WERI-Rb-1 (cell line): ENCODE results near the gene ZNF506.
"Not testable (repeated sequence)": the region's sequence is repeated elsewhere in the genome, so short reads cannot be mapped to it uniquely, and the experiment has no call there.

Experiments used
- DNase-seq: peaks from one replicate; pipeline ENCODE4 v3.0.0-alpha.2; 2020
- H3K27ac ChIP-seq: fragments of 250-450 bp; sonication (Bioruptor Pico); 2 replicates; pipeline ENCODE4 v1.5.1; 2020; ENCODE audit warnings: mild to moderate bottlenecking, moderate library complexity
- H3K27me3 ChIP-seq: fragments of 250-450 bp; sonication (Bioruptor Pico); 2 replicates; pipeline ENCODE4 v1.5.1; 2021; ENCODE audit warnings: mild to moderate bottlenecking, low read depth, moderate library complexity; ENCODE audit not compliant: insufficient read depth, severe bottlenecking
- H3K36me3 ChIP-seq: fragments of 250-450 bp; sonication (Bioruptor Pico); 2 replicates; pipeline ENCODE4 v1.5.1; 2020; ENCODE audit warnings: mild to moderate bottlenecking, moderate library complexity
- H3K4me3 ChIP-seq: 2 replicates; pipeline ENCODE4 v1.5.1; 2011; ENCODE audit warnings: low read depth, mild to moderate bottlenecking, control low read depth, low read length
- H3K9me3 ChIP-seq: fragments of 250-450 bp; sonication (Bioruptor Pico); 2 replicates; pipeline ENCODE4 v1.5.1; 2021; ENCODE audit warnings: mild to moderate bottlenecking, moderate library complexity; ENCODE audit not compliant: severe bottlenecking
- TF ChIP-seq, protein P1 (sequence below): IDR thresholded peaks from 2 replicates; pipeline ENCODE4 v1.5.1; 2011; ENCODE audit warnings: low read depth, mild to moderate bottlenecking, control low read depth, inconsistent platforms, low read length

The ZNF506 gene

DNA sequence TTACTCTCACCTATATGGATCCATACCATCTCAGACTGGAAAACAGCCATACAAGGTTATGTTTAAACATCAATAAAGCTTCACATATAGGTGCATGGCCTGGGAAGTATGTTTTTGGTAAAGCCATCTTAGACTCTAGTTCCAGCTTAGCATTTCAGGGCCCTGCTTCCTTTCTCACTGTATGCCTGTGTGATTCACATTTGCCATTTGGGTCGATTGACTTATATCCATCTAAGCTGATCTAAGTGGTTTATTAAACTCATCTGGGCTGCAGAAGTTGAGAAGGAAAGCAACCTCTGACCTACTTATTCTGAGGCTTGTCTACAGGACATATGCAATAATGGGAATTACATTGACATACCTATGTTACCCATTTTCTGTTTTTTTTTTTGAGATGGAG, 33.5 kb downstream of the ZNF506 start:
- no peak overlapping the region for H3K4me3 ChIP-seq
- H3K36me3 ChIP-seq: peaks cover 43% of the 10 kb centered on the region

DNA sequence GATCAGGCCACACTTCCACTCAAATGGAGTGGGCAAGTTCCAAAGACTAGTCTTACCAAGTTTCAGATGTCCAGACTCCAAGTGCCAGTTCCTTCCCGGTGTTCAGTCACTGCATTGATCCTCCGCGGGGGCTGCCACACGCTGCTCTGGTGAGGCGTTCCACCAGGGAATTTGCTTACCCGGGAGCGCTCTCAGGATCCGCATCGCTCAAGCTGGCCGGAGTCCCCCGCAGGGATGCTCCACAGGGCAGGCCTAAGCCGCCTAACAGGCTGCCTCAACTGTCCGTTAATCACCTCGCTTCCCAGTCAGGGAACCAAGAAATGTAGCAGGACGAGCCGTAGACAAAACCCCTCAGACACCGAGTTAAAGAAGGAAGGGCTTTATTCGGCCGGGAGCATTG, 36.1 kb downstream of the ZNF506 start:
- DNase-seq, H3K27ac ChIP-seq, H3K9me3 ChIP-seq, H3K27me3 ChIP-seq, H3K4me3 ChIP-seq: not testable (repeated sequence)
- H3K36me3 ChIP-seq: peaks cover 27% of the 10 kb centered on the region

More for the DNA sequence above, 33.5 kb downstream of the ZNF506 start:
- no peaks in the 10 kb centered on the region for H3K27me3 ChIP-seq
- no peak for DNase-seq
- TF ChIP-seq, protein P1, sequence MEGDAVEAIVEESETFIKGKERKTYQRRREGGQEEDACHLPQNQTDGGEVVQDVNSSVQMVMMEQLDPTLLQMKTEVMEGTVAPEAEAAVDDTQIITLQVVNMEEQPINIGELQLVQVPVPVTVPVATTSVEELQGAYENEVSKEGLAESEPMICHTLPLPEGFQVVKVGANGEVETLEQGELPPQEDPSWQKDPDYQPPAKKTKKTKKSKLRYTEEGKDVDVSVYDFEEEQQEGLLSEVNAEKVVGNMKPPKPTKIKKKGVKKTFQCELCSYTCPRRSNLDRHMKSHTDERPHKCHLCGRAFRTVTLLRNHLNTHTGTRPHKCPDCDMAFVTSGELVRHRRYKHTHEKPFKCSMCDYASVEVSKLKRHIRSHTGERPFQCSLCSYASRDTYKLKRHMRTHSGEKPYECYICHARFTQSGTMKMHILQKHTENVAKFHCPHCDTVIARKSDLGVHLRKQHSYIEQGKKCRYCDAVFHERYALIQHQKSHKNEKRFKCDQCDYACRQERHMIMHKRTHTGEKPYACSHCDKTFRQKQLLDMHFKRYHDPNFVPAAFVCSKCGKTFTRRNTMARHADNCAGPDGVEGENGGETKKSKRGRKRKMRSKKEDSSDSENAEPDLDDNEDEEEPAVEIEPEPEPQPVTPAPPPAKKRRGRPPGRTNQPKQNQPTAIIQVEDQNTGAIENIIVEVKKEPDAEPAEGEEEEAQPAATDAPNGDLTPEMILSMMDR: no peak
- no peaks in the 10 kb centered on the region for H3K9me3 ChIP-seq
- no peak overlapping the region for H3K27ac ChIP-seq

- no peak overlapping the region for H3K27ac ChIP-seq
- peaks cover 10% of the 10 kb centered on the region for H3K36me3 ChIP-seq
- TF ChIP-seq, protein P1: no peak
- no peaks in the 10 kb centered on the region for H3K27me3 ChIP-seq
- no peaks in the 10 kb centered on the region for H3K9me3 ChIP-seq
- no peak overlapping the region for H3K4me3 ChIP-seq
- no peak for DNase-seq
Measured at GRCh38 chr19:19782783-19783182, 38.8 kb downstream of the ZNF506 start.

GRCh38 chr19:19781791-19782190, 39.8 kb downstream of the ZNF506 start:
- H3K27me3 ChIP-seq, H3K27ac ChIP-seq, DNase-seq, H3K36me3 ChIP-seq, H3K4me3 ChIP-seq, H3K9me3 ChIP-seq: not testable (repeated sequence)

DNA sequence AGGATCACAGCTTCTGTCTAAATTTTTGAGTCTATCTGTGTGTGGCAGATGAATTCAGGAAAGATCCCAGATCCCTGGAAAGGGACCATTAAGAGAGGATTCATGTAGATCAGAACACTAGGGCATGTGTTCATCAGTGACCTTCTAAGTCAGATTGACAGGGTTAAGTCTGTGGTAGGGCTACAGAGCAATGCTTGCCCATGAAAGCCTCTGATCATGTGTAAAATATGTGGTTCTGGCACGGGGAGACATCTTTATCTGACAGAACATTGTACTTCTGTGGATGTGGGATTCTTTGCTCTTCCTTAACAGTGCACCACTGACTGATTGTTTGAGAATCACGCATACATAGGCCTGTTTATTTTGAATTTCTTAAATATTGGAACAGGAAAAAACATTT, 42.9 kb downstream of the ZNF506 start:
- Histone ChIP-seq H3K9me3 (no peaks in the 10 kb centered on the region), H3K27me3 (no peaks in the 10 kb centered on the region), H3K4me3 (no peak overlapping the region), H3K27ac (no peak overlapping the region), H3K36me3 (peaks cover 4% of the 10 kb centered on the region; the same call in 1 of the 2 replicates)
- no peak for DNase-seq
- TF ChIP-seq, protein P1: no peak

DNA sequence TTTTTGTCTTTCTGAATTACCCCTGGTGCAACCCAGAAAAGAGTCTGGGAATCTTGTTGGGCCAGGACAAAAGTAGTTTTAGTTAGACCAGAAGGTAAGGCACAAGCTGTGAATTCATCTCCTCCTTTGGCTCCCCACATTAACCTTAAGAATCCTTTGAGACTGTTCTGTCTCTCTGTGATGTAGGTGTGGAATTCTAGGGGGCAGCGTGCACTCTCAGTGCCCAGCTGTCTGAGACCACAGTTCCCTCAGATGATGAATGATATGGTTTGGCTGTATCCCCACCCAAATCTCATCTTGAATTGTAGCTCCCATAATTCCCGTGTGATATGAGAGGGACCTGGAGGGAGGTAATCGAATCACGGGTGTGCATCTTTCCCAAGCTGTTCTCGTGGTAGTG, 43.9 kb downstream of the ZNF506 start:
- H3K27me3 ChIP-seq: no peaks in the 10 kb centered on the region
- TF ChIP-seq, protein P1: no peak
- no peak for DNase-seq
- H3K4me3 ChIP-seq: no peak overlapping the region
- H3K36me3 ChIP-seq: peaks cover 4% of the 10 kb centered on the region; the same call in 1 of the 2 replicates
- H3K9me3 ChIP-seq: no peaks in the 10 kb centered on the region
- H3K27ac ChIP-seq: no peak overlapping the region

DNA sequence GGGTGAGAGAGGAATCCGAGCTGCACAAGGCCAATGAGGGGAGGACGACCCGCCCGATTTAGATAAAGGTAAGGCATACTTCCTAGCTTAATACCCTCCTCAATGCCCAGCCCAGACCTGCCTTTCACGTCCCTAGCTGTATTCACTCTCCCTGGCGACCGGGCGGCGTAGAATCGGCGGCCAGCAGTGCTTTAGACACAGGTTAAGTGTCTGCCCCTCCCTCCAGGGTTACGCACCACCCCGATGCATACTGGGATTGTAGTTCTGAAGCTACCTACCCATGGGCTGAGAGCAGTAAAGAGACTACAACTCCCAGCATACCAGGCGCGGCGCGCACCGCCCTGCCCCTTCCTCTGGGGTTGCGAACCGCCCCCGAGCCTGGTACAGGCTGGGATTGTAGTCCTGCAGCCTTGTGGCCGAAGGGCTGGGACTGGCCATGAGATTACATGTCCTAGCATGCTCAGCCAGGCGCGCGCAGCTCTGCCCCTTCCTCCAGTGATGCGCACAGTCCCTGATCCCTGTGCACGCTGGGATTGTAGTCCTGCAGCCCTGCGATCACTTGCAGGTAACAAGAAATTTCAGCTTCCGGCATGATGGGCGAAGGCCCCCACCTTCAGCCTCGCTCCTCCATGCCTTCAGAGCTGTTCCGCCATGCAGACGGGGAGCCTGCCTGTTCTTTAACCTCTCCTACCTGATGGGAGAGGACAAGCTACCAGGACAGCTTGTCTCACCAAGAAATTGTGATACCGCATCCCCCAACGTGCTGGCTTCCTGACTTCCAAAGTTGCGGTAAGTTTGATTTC, 45.1 kb downstream of the ZNF506 start:
- Histone ChIP-seq H3K27me3 (no peaks in the 10 kb centered on the region), H3K4me3 (peak overlapping the region; percentile 88)

More for the DNA sequence above, 45.1 kb downstream of the ZNF506 start:
- Histone ChIP-seq H3K27ac (peak overlapping the region; percentile 80), H3K9me3 (no peaks in the 10 kb centered on the region), H3K36me3 (peaks cover 4% of the 10 kb centered on the region; the same call in 1 of the 2 replicates)
- TF ChIP-seq, protein P1: no peak
- DNase-seq: peak; percentile 99
